ENCODE results near the gene TNS4. TPM values are rescaled to one million over a fixed set of nuclear protein-coding genes. Genes with fewer than 3 reads are reported as not detected.
A peak's percentile ranks its signal among the peaks of the same experiment; 100 is the strongest.

TNS4 gene
- total and polyA plus RNA-seq, 8 donors, result 0.03 to 1.6 (median 0.18) TPM; not detected in 2

DNA sequence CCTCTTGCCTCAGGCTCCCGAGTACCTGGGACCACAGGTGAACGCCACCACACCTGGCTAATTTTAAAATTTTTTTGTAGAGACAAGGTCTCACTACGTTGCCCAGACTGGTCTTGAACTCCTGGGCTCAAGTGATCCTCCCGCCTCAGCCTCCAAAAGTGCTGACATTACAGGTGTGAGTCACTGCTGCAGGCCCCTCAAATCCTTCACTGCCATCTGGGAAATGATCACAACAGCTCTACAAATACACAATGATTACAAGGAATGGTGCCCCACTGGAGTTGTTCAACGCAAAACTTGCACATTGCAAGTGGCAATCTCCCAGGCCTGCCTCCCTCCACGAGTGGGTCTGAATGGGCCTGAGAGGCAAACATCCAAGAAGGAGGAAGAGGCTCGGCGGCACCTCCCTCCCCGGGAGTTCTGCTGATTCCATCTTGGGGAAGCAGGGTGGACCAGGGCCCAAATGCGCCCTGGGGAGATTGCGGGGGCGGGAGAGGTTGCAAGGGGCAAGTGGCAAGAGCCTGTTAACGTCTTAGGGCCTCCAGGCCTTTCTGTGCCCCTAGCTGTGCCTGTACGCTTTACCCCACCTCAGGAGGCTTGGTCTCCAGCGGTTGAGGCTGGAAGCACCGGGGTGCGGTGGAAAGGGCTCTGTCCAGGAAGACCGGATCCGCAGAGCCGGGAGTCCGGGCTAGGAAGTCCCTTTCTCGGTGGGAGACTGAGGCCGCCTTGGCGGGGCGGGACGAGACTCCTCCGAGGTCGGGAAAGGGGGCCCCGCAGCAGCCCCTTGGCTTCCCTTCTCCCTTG is 58.8 kb downstream of the TNS4 start:
- peaks cover 23 to 43% of the 10 kb centered on the region in 2 donors for H3K4me1 ChIP-seq
- intact Hi-C loops (cut with DNase I), result loop anchor here in 1 of 2 donors (5.0 kb wide), 1 partner anchor 90 kb away; no protein-coding TSS in a partner anchor

GRCh38 chr17:40440166-40440565 is 61.3 kb downstream of the TNS4 start:
- DNase-seq (no peak), ATAC-seq (no peak)
- no peaks in the 10 kb centered on the region for H3K36me3 ChIP-seq
- no peaks in the 10 kb centered on the region for H3K9me3 ChIP-seq
- H3K4me1 ChIP-seq, result peaks cover 3 to 33% of the 10 kb centered on the region in 2 donors
- TF ChIP-seq, protein P1, sequence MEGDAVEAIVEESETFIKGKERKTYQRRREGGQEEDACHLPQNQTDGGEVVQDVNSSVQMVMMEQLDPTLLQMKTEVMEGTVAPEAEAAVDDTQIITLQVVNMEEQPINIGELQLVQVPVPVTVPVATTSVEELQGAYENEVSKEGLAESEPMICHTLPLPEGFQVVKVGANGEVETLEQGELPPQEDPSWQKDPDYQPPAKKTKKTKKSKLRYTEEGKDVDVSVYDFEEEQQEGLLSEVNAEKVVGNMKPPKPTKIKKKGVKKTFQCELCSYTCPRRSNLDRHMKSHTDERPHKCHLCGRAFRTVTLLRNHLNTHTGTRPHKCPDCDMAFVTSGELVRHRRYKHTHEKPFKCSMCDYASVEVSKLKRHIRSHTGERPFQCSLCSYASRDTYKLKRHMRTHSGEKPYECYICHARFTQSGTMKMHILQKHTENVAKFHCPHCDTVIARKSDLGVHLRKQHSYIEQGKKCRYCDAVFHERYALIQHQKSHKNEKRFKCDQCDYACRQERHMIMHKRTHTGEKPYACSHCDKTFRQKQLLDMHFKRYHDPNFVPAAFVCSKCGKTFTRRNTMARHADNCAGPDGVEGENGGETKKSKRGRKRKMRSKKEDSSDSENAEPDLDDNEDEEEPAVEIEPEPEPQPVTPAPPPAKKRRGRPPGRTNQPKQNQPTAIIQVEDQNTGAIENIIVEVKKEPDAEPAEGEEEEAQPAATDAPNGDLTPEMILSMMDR (IDR thresholded peaks at IDR 0.05), result no peak
- no peak overlapping the region for H3K4me3 ChIP-seq
- peaks cover 0 to 25% of the 10 kb centered on the region in 2 donors for H3K27me3 ChIP-seq
- intact Hi-C loops (cut with DNase I), result loop anchor here in 1 of 2 donors (5.0 kb wide), 1 partner anchor 92 kb away; no protein-coding TSS in a partner anchor
- H3K27ac ChIP-seq, result no peak overlapping the region

More for the DNA sequence above, 58.8 kb downstream of the TNS4 start:
- Histone ChIP-seq H3K36me3 (no peaks in the 10 kb centered on the region), H3K27me3 (peaks cover 0 to 25% of the 10 kb centered on the region in 2 donors), H3K4me3 (peak overlapping the region; percentile 64 to 67), H3K9me3 (no peaks in the 10 kb centered on the region), H3K27ac (peak overlapping the region; percentile 87 to 93)
- TF ChIP-seq, protein P1 (IDR thresholded peaks at IDR 0.05), result no peak
- DNase-seq (no peak), ATAC-seq (peak; percentile 36)

- no peak overlapping the region for H3K4me3 ChIP-seq
- H3K36me3 ChIP-seq, result no peaks in the 10 kb centered on the region
- intact Hi-C loops (cut with DNase I), result no loop called here
- H3K27me3 ChIP-seq, result peaks cover 0 to 3% of the 10 kb centered on the region in 2 donors
- no peaks in the 10 kb centered on the region for H3K9me3 ChIP-seq
- peaks cover 0 to 15% of the 10 kb centered on the region in 2 donors for H3K4me1 ChIP-seq
- no peak overlapping the region for H3K27ac ChIP-seq
- DNase-seq (peak in 1 of 4 donors; percentile 32), ATAC-seq (no peak)
- TF ChIP-seq, protein P1 (IDR thresholded peaks at IDR 0.05), result no peak
Measured at GRCh38 chr17:40437095-40437732, 64.2 kb downstream of the TNS4 start.

DNA sequence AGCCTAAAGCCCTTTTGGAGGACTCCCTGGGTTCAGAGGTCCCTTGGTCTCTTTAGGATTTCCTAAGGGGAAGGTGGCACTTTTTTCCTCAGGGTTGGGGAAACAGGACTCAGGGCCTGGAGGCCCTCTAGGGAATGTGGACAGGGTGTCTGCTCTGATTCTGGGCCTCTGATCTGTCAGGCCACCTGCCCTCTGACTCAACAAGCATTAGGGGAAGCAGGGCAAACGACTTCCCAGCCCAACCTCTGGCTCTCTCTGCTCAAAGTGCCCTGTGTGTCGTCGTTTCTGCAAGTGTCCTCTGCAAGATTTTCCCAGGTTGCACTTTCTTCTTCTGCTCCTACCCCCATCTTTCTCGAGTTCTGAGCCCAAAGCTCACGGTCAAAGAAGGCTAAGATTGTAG is 64.8 kb downstream of the TNS4 start:
- H3K36me3 ChIP-seq, result no peaks in the 10 kb centered on the region
- H3K9me3 ChIP-seq, result no peaks in the 10 kb centered on the region
- ATAC-seq (no peak), DNase-seq (peak in 1 of 4 donors; percentile 21)
- H3K4me3 ChIP-seq, result no peak overlapping the region
- no peak overlapping the region for H3K27ac ChIP-seq
- no peaks in the 10 kb centered on the region for H3K27me3 ChIP-seq
- intact Hi-C loops (cut with DNase I), result no loop called here
- peaks cover 0 to 10% of the 10 kb centered on the region in 2 donors for H3K4me1 ChIP-seq
- TF ChIP-seq, protein P1 (IDR thresholded peaks at IDR 0.05), result no peak
